A549 (cell line): Measurements from ENCODE around the gene VIPR2. TPM values are rescaled to one million over a fixed set of nuclear protein-coding genes. Genes with fewer than 3 reads are reported as not detected.

Experiments
- ATAC-seq, 2 experiments: fragments of 200-7000 bp in 1 of 2; fragments of >200 bp in 1 of 2; cut with Nextera tagmentation in 1 of 2; cut with Tn5 transposase in 1 of 2; 3 replicates each; pipeline versions ENCODE4 v1.8.0 to v1.9.1; 2018 to 2020; ENCODE audit warnings: mild to moderate bottlenecking in 1 of 2, moderate library complexity in 1 of 2
- CTCF ChIA-PET: fragments of 300-600 bp; sonication (Branson Sonifier 250); formaldehyde crosslinking; extraction: SDS; loops from one replicate; lab custom pipeline; 2021; ENCODE audit warnings: antibody characterized with exemption, inconsistent platforms; lab: Yijun Ruan, JAX
- POLR2A ChIA-PET: fragments of 350-600 bp; formaldehyde crosslinking; extraction: SDS; loops from one replicate; lab custom pipeline; 2021; ENCODE audit warnings: antibody characterized with exemption, inconsistent platforms; lab: Yijun Ruan, JAX
- DNase-seq, 2 experiments: peaks; one replicate each; pipeline versions ENCODE4 v3.0.0 to v3.0.0-alpha.2; 2011 to 2016; ENCODE audit warnings: low read depth in 1 of 2, low spot score in 1 of 2
- FAIRE-seq: peaks from 2 replicates; lab custom pipeline; 2011; peaks lifted over from hg19 to GRCh38; lab: Jason Lieb, UNC
- H3K27ac ChIP-seq, 2 experiments: fragments of >200 bp; sonication (Bioruptor Twin); formaldehyde crosslinking; 3 replicates each; pipeline ENCODE4 v1.5.1; 2016 to 2017
- H3K4me1 ChIP-seq: fragments of >200 bp; sonication (Bioruptor Twin); formaldehyde crosslinking; 3 replicates; pipeline ENCODE4 v1.6.1; 2016
- H3K4me2 ChIP-seq: fragments of >200 bp; sonication (Bioruptor Twin); formaldehyde crosslinking; 3 replicates; pipeline ENCODE4 v1.6.1; 2016
- H3K4me3 ChIP-seq: fragments of >200 bp; sonication (Bioruptor Twin); formaldehyde crosslinking; 3 replicates; pipeline ENCODE4 v1.5.1; 2016
- H3K9me3 ChIP-seq: fragments of >200 bp; sonication (Bioruptor Twin); formaldehyde crosslinking; 3 replicates; pipeline ENCODE4 v1.6.1; 2016
- CEBPB ChIP-seq, 2 experiments: fragments of >200 bp in 1 of 2; sonication (Bioruptor Twin) in 1 of 2; formaldehyde crosslinking in 1 of 2; IDR thresholded peaks; 2 replicates each; pipeline ENCODE4 v1.6.1; 2012 to 2016
- CTCF ChIP-seq: fragments of >200 bp; sonication (Bioruptor Twin); formaldehyde crosslinking; IDR thresholded peaks from 3 replicates; pipeline ENCODE4 v1.5.1; 2016
- EHMT2 ChIP-seq: fragments of 200-600 bp; sonication (generic); IDR thresholded peaks from 2 replicates; pipeline ENCODE4 v1.6.1; 2016; ENCODE audit warnings: antibody characterized with exemption, low read depth, mild to moderate bottlenecking, moderate library complexity
- ESRRA ChIP-seq: fragments of 150-350 bp; IDR thresholded peaks from 2 replicates; pipeline ENCODE4 v1.6.1; 2014; ENCODE audit warnings: mild to moderate bottlenecking, low read length, borderline replicate concordance
- FOSB ChIP-seq: fragments of 250-450 bp; sonication (Bioruptor Pico); IDR thresholded peaks from 2 replicates; pipeline ENCODE4 v1.5.0; 2020; ENCODE audit warnings: mild to moderate bottlenecking, moderate library complexity
- FOSL2 ChIP-seq, 2 experiments: fragments of 450-650 bp in 1 of 2; fragments of >200 bp in 1 of 2; sonication (Bioruptor Twin) in 1 of 2; formaldehyde crosslinking; IDR thresholded peaks; 2 replicates each; pipeline versions ENCODE4 v1.5.0 to v1.6.1; 2016 to 2020; ENCODE audit warnings: mild to moderate bottlenecking in 1 of 2, moderate library complexity in 1 of 2
- GATA3 ChIP-seq: IDR thresholded peaks from 2 replicates; pipeline ENCODE4 v1.6.1; 2012; ENCODE audit warnings: borderline replicate concordance
- HDAC2 ChIP-seq: fragments of 200-600 bp; sonication (generic); IDR thresholded peaks from 2 replicates; pipeline ENCODE4 v1.6.1; 2016
- HEYL ChIP-seq: fragments of 250-450 bp; sonication (Bioruptor Pico); IDR thresholded peaks from 2 replicates; pipeline ENCODE4 v1.8.0; 2021; ENCODE audit warnings: mild to moderate bottlenecking, moderate library complexity
- HMGXB4 ChIP-seq: fragments of 250-450 bp; sonication (Bioruptor Pico); IDR thresholded peaks from 2 replicates; pipeline ENCODE4 v1.5.0; 2021; ENCODE audit warnings: mild to moderate bottlenecking, moderate library complexity, borderline replicate concordance
- HOXB13 ChIP-seq: fragments of 250-450 bp; sonication (Bioruptor Pico); IDR thresholded peaks from 2 replicates; pipeline ENCODE4 v1.5.0; 2020; ENCODE audit warnings: low read depth, mild to moderate bottlenecking, moderate library complexity
- JUN ChIP-seq, 2 experiments: fragments of >200 bp; sonication (Bioruptor Twin); formaldehyde crosslinking; IDR thresholded peaks; 2 replicates in 1 of 2; 3 replicates in 1 of 2; pipeline ENCODE4 v1.6.1; 2016 to 2017
- JUNB ChIP-seq: fragments of >200 bp; sonication (Bioruptor Twin); formaldehyde crosslinking; IDR thresholded peaks from 2 replicates; pipeline ENCODE4 v1.6.1; 2016
- NFE2L2 ChIP-seq: fragments of 150-350 bp; conservative IDR thresholded peaks from 2 replicates; pipeline ENCODE4 v1.6.1; 2014; ENCODE audit warnings: low read length
- PHF8 ChIP-seq: fragments of 200-600 bp; sonication (generic); IDR thresholded peaks from 2 replicates; pipeline ENCODE4 v1.6.1; 2016; ENCODE audit warnings: low read depth, mild to moderate bottlenecking, antibody characterized with exemption, moderate library complexity, borderline replicate concordance
- POLR2A ChIP-seq: IDR thresholded peaks from 2 replicates; pipeline ENCODE4 v1.6.1; 2012; ENCODE audit warnings: mild to moderate bottlenecking, low read length
- POLR2AphosphoS2 ChIP-seq: conservative IDR thresholded peaks from 2 replicates; pipeline ENCODE4 v1.6.1; 2012; ENCODE audit warnings: low read length, improper control_type of control experiment, inconsistent platforms
- RFX5 ChIP-seq: fragments of 450-650 bp; IDR thresholded peaks from 2 replicates; pipeline ENCODE4 v1.7.1; 2014; ENCODE audit warnings: antibody characterized with exemption, mild to moderate bottlenecking, moderate library complexity
- SMC3 ChIP-seq: fragments of >200 bp; sonication (Bioruptor Twin); formaldehyde crosslinking; IDR thresholded peaks from 3 replicates; pipeline ENCODE4 v1.6.1; 2018; ENCODE audit warnings: inconsistent platforms
- SREBF2 ChIP-seq: fragments of 450-650 bp; IDR thresholded peaks from 2 replicates; pipeline ENCODE4 v1.6.1; 2014; ENCODE audit warnings: mild to moderate bottlenecking, moderate library complexity
- ZFP36 ChIP-seq: fragments of 450-650 bp; IDR thresholded peaks from 2 replicates; pipeline ENCODE4 v1.6.1; 2014; ENCODE audit warnings: borderline replicate concordance; ENCODE audit not compliant: partially characterized antibody
- WGBS: methylation state at CpG from one replicate; pipeline ENCODE4 v1.1.6; 2017; ENCODE audit errors: missing lambda C conversion rate; 5-methylcytosine and 5-hydroxymethylcytosine counted together
- polyA plus RNA-seq, 4 experiments: library from polyadenylated mRNA; depleted of rRNA in 3 of 4; stranded (reverse); fragments of >200 nt; fragmentation: RNase III in 1 of 4; extraction: RNeasy Plus Mini Kit Qiagen cat#74134 plus additional on column Dnase treatment in 1 of 4; gene quantifications; 2 replicates in 3 of 4; 3 replicates in 1 of 4; pipeline ENCODE4 v1.2.3, GENCODE V29; 2011 to 2017
- TF ChIP-seq, protein P1 (sequence below): IDR thresholded peaks from 2 replicates; pipeline ENCODE4 v1.6.1; 2012

VIPR2 gene
- polyA plus RNA-seq, 2 of the 4 experiments (the other 2 are of a cell fraction) = not detected

GRCh38 chr7:159109653-159110035, 35.0 kb downstream of the VIPR2 start:
- H3K4me2 ChIP-seq = peak overlapping the region; percentile 45; the same call in 2 of the 3 replicates
- 63% methylated on average over 10 of the region's 10 CpGs for WGBS
- ATAC-seq = no peak
- no peak overlapping the region for H3K4me3 ChIP-seq
- H3K9me3 ChIP-seq = no peaks in the 10 kb centered on the region
- ChIA-PET POLR2A (no interaction called here), CTCF (no interaction called here)
- no peak for DNase-seq
- TF ChIP-seq SMC3 (no peak), FOSL2 (IDR thresholded peaks at IDR 0.05) (no peak), FOSL2 (CRISPR knock-in tag; IDR thresholded peaks at IDR 0.05) (no peak), POLR2AphosphoS2 (no peak), CEBPB (IDR thresholded peaks at IDR 0.05) (no peak), PHF8 (no peak), HMGXB4 (CRISPR knock-in tag) (no peak), FOSB (CRISPR knock-in tag) (no peak), CTCF (no peak), NFE2L2 (no peak), HOXB13 (CRISPR knock-in tag) (no peak), JUNB (no peak), RFX5 (no peak), ZFP36 (no peak), GATA3 (no peak), POLR2A (no peak), HEYL (CRISPR knock-in tag) (no peak)
- TF ChIP-seq, protein P1, sequence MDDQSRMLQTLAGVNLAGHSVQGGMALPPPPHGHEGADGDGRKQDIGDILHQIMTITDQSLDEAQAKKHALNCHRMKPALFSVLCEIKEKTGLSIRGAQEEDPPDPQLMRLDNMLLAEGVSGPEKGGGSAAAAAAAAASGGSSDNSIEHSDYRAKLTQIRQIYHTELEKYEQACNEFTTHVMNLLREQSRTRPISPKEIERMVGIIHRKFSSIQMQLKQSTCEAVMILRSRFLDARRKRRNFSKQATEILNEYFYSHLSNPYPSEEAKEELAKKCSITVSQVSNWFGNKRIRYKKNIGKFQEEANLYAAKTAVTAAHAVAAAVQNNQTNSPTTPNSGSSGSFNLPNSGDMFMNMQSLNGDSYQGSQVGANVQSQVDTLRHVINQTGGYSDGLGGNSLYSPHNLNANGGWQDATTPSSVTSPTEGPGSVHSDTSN = no peak
- H3K27ac ChIP-seq = no peak overlapping the region
- no peak for FAIRE-seq
- H3K4me1 ChIP-seq = peaks cover 18% of the 10 kb centered on the region

DNA sequence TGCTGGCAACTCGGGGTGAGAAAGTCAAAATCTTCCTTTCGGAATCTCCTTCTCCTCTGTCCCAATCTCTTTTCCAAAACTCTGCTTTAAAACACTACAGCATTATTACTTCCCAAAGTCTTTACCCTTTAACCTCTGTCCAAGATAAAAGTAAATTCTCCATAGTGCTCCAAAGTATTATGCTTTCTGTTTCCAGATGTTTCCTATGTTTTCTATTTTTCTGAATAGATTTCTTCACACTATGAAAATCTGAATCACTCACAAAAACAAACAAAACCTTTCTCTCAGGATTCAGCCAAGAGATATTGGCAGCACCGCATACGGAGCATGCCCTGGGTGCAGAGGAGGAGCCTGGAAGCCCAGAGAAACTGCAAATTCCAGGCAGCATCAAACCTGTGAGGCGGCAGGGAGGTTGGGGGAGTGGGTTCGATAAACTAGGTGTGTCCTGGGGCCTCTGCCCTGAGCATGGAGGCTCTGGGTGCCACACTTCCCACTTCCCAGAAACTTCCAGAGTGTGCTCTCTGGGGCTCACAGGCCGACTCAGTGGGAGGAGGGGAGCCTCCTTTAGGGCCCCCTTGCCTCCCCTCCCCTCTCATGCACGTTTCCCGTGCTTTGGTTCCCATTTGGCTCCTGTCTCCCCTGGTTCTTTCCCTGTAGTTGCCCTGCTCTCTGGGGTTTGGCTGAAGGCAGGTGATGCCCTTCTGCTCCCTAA, 35.6 kb downstream of the VIPR2 start:
- peak overlapping the region in 1 of 2 experiments; percentile 32; a peak in 1 of 6 replicates for H3K27ac ChIP-seq

More for the DNA sequence above, 35.6 kb downstream of the VIPR2 start:
- ATAC-seq = peak; percentile 37 to 39; a peak in 2 of 6 replicates
- no peaks in the 10 kb centered on the region for H3K9me3 ChIP-seq
- DNase-seq = no peak
- H3K4me3 ChIP-seq = no peak overlapping the region
- TF ChIP-seq HEYL (CRISPR knock-in tag) (no peak), HDAC2 (no peak), CEBPB (IDR thresholded peaks at IDR 0.05) (no peak), EHMT2 (no peak), GATA3 (no peak), SREBF2 (no peak), CTCF (no peak), JUN (IDR thresholded peaks at IDR 0.05) (no peak), ESRRA (no peak)
- ChIA-PET POLR2A (no interaction called here), CTCF (interaction anchor here (1.4 kb wide), 1 partner anchor 11 kb away, joined by 3 read pairs; no protein-coding TSS in a partner anchor)
- H3K4me1 ChIP-seq = peaks cover 18% of the 10 kb centered on the region
- H3K4me2 ChIP-seq = peak overlapping the region; percentile 45
- WGBS = 35% methylated on average over 9 of the region's 9 CpGs
- no peak for FAIRE-seq
